ENCODE measurements around the gene CCL25. TPM values are rescaled to one million over a fixed set of nuclear protein-coding genes. Genes with fewer than 3 reads are reported as not detected.
A peak's percentile ranks its signal among the peaks of the same experiment; 100 is the strongest.

CCL25 gene
- total RNA-seq, 1 donor from 2014 or later, result 0.31 TPM

DNA sequence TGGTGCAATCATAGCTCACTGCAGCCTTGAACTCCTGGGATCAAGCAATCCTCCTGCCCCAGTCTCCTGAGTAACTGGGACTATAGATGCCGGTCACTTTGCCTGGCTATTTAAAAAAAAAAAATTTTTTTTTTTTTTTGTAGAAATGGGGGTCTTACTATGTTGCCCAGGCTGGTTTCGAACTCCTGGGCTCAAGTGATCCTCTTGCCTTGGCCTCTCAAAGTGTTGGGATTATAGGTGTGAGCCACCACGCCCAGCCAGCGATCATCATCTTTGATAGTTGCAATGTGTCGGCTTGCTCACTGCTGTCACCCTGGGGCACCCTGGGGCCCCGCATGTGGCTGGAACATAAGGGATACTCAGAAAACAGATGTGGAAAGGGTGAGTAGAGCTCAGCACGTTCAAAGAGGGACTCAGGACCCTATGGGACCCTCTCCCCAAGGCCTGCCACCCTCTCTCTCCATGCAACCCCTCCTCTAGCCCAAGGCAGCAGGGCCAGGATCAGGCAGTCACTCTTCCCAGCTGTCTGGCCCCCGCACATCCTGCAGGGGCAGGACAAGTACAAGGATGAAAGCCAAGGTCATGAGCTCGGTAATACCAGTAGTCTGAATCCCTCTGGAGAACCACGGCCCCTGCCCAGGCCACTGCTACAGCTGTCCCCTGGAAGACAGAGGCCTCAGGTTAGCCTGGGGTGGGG is 6.5 kb upstream of the CCL25 start:
- DNase-seq, result no peak

DNA sequence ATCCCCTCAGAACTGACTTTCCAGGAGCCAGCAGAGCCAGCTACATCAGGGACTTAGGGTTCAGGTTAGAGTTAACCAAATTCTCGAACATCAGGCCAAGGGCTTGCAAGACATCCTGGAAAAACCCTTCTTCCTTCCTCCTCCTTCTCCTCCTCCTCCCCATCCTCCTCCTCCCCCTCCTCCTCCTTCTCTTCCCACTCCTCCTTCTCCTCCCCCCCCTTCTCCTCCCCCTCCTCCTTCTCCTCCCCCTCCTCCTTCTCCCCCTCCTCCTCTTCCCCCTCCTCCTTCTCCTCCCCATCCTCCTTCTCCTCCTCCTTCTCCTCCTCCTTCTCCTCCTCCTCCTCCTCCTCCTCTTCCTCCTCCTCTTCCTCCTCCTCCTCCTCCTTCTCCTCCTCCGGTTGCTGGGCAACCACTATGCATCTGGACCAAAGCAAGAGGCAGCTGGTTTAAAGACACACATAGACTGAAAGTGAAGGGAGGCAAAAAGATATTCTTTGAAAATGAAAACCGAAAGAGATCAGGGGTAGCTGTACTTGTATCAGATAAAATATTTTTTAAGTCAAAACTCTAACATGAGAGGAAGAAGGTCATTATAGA is 5.9 kb upstream of the CCL25 start:
- no peak for DNase-seq

GRCh38 chr19:8050274-8051096 is 2.1 kb upstream of the CCL25 start:
- DNase-seq, result peak; percentile 54

- no peak for DNase-seq
These were observed 1.6 kb downstream of the CCL25 start for GRCh38 chr19:8054169-8054568.

GRCh38 chr19:8056533-8056932 is 4.0 kb downstream of the CCL25 start:
- DNase-seq, result no peak

GRCh38 chr19:8057545-8058270 is 5.1 kb downstream of the CCL25 start:
- DNase-seq, result no peak

DNA sequence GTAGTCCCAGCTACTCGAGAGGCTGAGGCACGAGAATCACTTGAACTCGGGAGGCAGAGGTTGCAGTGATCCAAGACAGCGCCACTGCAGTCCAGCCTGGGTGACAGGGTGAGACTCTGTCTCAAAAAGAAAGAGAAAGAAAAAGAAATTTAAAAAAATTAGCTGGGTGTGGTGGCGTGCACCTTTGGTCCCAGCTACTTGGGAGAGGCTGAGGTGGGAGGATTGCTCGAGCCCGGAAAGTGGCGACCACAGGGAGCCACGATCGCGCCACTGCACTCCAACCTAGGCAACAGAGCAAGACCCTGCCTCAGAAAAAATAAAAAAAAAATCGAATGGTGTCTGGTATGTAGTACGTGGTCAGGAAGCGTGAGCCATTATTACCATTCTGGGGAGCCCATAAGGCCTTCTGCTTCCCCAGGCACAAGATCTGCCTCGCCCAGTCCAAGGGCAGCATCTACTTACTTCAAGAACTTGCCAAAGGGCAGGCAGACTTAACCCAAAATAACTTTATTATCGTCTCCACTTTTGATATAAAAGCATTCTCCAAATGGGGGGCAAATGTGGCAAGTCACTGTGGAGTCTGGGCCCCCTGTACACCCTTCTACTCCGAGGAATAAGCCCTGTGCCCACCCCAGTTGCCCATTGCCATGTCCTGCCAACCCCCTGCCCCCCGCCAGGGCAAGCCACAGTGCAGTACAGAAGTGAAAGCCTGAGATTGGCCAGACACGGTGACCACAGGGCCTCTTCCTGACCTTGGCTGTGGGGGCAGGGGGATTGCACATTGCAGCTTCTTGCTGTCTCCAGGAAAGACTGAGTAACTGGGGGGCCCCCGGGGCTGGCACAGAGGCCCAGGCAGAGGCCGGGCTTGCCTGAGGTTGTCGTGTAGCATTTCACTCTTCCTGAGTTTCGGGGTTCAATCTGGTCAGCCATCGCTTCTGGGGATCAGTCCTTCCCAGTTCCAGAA is 12.6 kb downstream of the CCL25 start:
- no peak for DNase-seq

DNA sequence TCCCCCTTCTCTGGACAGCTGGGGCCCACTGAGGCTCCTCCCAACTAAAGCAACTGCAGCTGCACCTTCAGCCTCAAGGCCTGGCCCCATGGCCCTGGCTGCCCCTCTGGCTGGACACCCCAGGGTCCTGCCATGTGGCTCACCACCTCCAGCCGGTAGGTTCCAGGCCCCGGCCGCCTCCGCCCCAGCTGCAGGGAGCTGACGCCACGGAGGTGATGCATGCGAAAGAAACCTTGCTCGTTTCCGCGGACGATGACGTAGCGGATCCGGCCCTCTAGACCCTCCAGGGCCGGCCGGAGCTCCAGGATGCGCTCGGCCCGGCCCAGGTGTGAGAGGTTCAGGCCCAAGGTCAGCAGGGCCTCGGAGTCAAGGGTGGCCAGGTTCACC is 13.3 kb downstream of the CCL25 start:
- no peak for DNase-seq

GRCh38 chr19:8069096-8069973 is 16.8 kb downstream of the CCL25 start:
- DNase-seq, result no peak

GRCh38 chr19:8071912-8072311 is 19.4 kb downstream of the CCL25 start:
- no peak for DNase-seq

DNA sequence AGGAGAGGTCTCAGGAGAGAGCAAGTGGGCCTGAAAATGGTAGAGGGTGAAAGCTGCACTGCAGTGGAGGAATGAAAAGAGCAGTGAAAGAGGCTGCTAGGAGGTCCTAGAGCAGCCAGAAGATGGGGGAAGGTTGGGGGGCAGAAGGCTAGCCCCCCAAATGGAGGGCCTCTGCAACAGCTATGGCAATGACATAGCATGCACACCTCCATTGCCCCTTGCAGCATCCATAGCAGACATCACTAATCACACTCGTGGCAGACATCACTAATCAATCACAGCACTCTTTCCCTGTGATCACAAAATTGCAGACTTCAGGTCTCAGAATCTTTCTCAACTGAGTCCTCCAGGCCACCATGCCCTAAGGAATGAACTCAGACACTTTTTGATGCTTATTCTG is 21.9 kb downstream of the CCL25 start:
- no peak for DNase-seq

DNA sequence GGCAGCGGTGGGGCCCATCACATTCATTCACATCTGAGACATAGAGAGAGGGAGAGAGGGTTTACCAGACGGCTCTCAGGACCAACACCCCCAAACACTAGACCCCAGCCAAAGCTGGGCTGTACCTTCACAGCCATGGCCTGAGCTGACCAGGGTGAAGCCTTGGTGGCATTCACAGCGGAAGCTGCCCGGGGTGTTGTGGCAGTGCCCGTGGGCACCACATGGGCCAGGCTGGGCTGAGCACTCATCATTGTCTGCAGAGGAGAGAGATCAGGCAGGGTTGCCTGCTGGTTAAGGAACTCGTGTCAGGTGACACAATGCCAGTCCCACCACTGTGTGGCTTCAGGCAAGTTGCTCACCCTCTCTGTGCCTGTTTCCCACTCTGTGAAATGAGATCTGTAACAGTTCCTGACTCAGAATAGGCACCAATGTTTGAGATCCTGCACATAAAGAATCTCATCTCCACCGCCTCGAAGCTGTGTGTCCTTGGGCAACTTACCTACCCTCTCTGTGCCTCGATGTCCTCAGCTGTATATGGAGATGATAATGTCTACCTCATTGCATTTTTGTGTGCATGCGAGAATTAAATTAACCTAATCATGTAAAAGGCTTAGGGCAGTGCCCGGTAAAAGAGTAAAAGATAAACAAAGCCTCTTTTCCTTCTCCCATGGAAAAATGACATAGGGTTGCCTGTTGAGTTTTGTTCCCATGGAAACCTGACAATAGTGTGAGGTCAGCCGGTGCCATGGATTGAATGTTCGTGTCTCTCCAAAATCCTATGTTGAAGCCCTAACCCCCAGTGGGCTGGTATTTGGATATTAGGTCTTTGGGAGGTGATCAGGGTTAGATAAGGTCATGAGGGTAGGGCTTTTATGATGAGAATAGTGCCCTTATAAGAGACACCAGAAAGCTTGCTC is 22.9 kb downstream of the CCL25 start:
- no peak for DNase-seq

- no peak for DNase-seq
These were observed 27.4 kb downstream of the CCL25 start for GRCh38 chr19:8079988-8080387.

DNA sequence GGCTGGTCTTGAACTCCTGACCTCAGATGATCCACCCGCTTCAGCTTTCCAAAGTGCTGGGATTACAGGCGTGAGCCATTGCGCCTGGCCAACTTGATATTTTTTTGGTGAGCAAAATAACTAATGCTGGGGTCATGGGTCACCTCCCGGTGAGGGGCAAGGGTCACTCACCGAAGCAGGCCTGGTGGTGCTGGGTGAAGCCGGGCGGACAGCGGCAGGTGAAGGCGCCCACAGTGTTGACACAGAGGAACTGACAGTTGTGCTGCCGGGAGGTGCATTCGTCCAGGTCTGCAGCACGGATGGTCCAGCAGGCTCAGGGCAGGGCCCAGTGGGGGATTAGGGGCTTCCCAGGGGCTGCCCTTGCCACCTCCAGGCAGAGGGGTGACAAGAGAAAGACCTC is 28.3 kb downstream of the CCL25 start:
- no peak for DNase-seq

GRCh38 chr19:8081569-8082550 is 29.3 kb downstream of the CCL25 start:
- DNase-seq, result no peak

DNA sequence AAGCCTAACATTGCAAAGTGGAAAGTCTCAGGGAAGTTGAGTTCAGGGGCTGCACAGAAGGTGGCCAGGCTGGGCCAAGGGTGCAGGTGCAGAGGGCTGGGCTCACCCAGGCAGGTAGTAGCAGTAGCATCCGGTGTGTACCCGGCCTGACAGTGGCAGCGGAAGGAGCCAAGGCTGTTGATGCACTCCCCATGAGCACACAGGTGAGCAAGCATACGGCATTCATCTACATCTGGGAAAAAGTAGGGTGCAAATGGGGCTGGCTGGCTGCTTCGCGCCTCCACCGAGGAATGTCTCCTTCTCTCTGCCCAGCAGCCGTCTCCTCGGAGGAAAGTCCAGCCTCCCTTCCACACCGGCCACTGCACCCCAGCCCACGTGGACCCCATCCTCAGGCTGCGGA is 30.6 kb downstream of the CCL25 start:
- DNase-seq, result no peak

- DNase-seq, result no peak
These were observed 31.6 kb downstream of the CCL25 start for GRCh38 chr19:8084152-8084551.
